Adrenal gland (tissue), 12 donors: ENCODE data around the gene PCDHB2. TPM values are rescaled to one million over a fixed set of nuclear protein-coding genes. Genes with fewer than 3 reads are reported as not detected.
"Not testable (repeated sequence)": the region's sequence is repeated elsewhere in the genome, so short reads cannot be mapped to it uniquely, and the experiment has no call there.

Experiments used
- DNase-seq, 7 donors: peaks; one replicate each; pipeline ENCODE4 v3.0.0-alpha.2; 2019 to 2020
- H3K27ac ChIP-seq, 5 donors: fragments of 200-600 bp; sonication (generic) in 4 of 5; 1 replicate in 3 of 5; 2 replicates in 2 of 5; pipeline versions ENCODE4 v1.5.1 to v1.8.0; 2016 to 2020; ENCODE audit warnings: mild to moderate bottlenecking in 1 of 5
- H3K27me3 ChIP-seq: fragments of 200-600 bp; 2 replicates; pipeline ENCODE4 v1.8.0; 2021
- H3K36me3 ChIP-seq, 2 donors: fragments of 200-600 bp; replicated peaks in 1 of 2; 1 replicate in 1 of 2; 2 replicates in 1 of 2; pipeline versions ENCODE4 v1.5.1 to v1.8.0; 2018 to 2022
- H3K4me1 ChIP-seq, 2 donors: fragments of 200-600 bp; replicated peaks in 1 of 2; 1 replicate in 1 of 2; 2 replicates in 1 of 2; pipeline versions ENCODE4 v1.5.1 to v1.8.0; 2018 to 2021
- H3K4me3 ChIP-seq, 4 donors: fragments of 200-600 bp; sonication (generic) in 3 of 4; one replicate each; pipeline ENCODE4 v1.5.1; 2016 to 2018
- H3K9me3 ChIP-seq, 3 donors: fragments of 200-600 bp; sonication (generic) in 1 of 3; replicated peaks in 1 of 3; 1 replicate in 2 of 3; 2 replicates in 1 of 3; pipeline versions ENCODE4 v1.5.1 to v1.8.0; 2016 to 2021
- POLR2A ChIP-seq, 2 donors: fragments of 450-650 bp; IDR thresholded peaks; one replicate each; pipeline ENCODE4 v1.6.1; 2017; ENCODE audit warnings: antibody characterized with exemption in 2 of 2, mild to moderate bottlenecking in 2 of 2, moderate library complexity in 1 of 2
- WGBS, 4 donors: extraction: QIAGEN DNeasy Blood & Tissue Kit in 2 of 4; methylation state at CpG; one replicate each; pipeline versions ENCODE4 v1.1.5 to v1.1.7; 2013 to 2017; 5-methylcytosine and 5-hydroxymethylcytosine counted together
- intact Hi-C, 2 donors: fragments of 100-400 bp; cut with DNase I; formaldehyde crosslinking; loops; one replicate each; pipeline versions ENCODE4 v1.14.1 to v1.15.0; 2022 to 2023
- polyA plus RNA-seq, 3 donors: library from polyadenylated mRNA; stranded (reverse); fragments of 200-250 nt in 2 of 3; fragments of 350-450 nt in 1 of 3; fragmentation: Illumina TruSeq in 1 of 3; extraction: RNeasy Lipid Tissue Mini Kit (QIAGEN cat#74804) in 1 of 3; gene quantifications; one replicate each; pipeline ENCODE4 v1.2.3, GENCODE V29; 2013 to 2014
- total RNA-seq, 9 donors: library from RNA; depleted of rRNA in 4 of 9; stranded (reverse); fragments of >200 nt in 4 of 9; fragments of 120-200 nt in 1 of 9; fragmentation: NEBNext Ultra II Directional in 1 of 9; extraction: Animal tissue kit (Norgen Biotek cat#: 25700) in 1 of 9; gene quantifications; one replicate each; pipeline versions ENCODE4 v1.1.0 to v1.2.4, GENCODE V29; 2013 to 2023
- TF ChIP-seq, protein P1 (sequence below), 6 experiments: fragments of 450-650 bp in 4 of 6; fragments of 200-600 bp in 2 of 6; sonication (generic) in 1 of 6; IDR thresholded peaks; 1 replicate in 5 of 6; 2 replicates in 1 of 6; pipeline versions ENCODE4 v1.5.1 to v1.8.0; 2016 to 2021; ENCODE audit warnings: antibody characterized with exemption in 6 of 6, mild to moderate bottlenecking in 2 of 6, moderate library complexity in 1 of 6
- donor health status: healthy with polysubstance abuse.
- donor health status: Bipolar disorder and iron deficiency.
- donor health status: DM: yes; HTN: yes; CAD: no.
- donor health status: DM: no; HTN: no; CAD: no.
- donor health status: DM: no; HTN: no; CAD: no.
- donor health status: DM: yes; HTN: yes; CAD: no.

PCDHB2 gene
- total and polyA plus RNA-seq, 12 donors = 0.24 to 2.8 (median 1.2) TPM

DNA sequence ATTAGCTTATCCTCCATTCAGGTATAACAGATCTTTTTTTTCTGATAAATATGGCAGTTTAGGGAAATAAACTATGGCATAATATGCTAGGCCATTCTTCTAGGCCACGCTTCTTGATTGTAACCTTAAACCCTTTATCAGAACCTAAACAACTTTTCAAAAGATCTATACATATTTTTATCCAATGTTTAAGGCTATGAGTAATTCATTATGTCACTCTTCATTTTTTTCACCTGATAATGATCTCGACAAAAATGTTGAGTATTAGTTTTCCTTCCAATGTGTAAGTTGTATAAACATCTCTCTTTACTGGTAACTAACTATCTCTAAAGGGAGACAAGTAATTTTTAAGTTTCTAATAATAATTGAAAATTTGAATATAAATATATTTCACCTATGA, 24.8 kb downstream of the PCDHB2 start:
- Histone ChIP-seq H3K4me3 (no peak overlapping the region), H3K27ac (no peak overlapping the region), H3K27me3 (peaks cover 11% of the 10 kb centered on the region), H3K9me3 (peaks cover 0 to 7% (median 4%) of the 10 kb centered on the region in 3 donors), H3K4me1 (no peaks in the 10 kb centered on the region), H3K36me3 (no peaks in the 10 kb centered on the region)
- no peak for TF ChIP-seq POLR2A (IDR thresholded peaks at IDR 0.05)
- TF ChIP-seq, protein P1, sequence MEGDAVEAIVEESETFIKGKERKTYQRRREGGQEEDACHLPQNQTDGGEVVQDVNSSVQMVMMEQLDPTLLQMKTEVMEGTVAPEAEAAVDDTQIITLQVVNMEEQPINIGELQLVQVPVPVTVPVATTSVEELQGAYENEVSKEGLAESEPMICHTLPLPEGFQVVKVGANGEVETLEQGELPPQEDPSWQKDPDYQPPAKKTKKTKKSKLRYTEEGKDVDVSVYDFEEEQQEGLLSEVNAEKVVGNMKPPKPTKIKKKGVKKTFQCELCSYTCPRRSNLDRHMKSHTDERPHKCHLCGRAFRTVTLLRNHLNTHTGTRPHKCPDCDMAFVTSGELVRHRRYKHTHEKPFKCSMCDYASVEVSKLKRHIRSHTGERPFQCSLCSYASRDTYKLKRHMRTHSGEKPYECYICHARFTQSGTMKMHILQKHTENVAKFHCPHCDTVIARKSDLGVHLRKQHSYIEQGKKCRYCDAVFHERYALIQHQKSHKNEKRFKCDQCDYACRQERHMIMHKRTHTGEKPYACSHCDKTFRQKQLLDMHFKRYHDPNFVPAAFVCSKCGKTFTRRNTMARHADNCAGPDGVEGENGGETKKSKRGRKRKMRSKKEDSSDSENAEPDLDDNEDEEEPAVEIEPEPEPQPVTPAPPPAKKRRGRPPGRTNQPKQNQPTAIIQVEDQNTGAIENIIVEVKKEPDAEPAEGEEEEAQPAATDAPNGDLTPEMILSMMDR (IDR thresholded peaks at IDR 0.05) = no peak
- whole genome bisulfite sequencing, 4 donors = 27 to 42% (median 38%) methylated on average over 2 of the region's 2 CpGs
- intact Hi-C loops = no loop called here
- no peak for DNase-seq

DNA sequence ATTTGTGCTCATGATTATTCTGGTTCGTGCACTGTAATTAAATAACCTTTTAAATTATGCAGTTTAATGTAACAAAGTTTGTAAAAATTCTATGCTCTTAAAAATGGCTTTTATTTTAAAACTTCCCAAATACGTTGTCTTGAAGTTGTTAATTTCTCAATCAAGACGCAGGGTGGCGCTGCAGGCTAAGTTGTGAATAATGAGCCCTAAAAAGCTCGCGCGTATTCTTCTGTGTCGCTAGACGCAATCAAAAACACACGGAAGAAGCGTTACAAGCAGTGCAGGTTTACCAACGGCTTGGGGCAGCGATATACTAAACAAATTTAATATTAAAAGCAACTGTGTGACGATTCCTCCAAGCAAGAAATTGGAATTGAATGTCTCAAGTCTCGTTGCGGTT, 27.1 kb downstream of the PCDHB2 start, which contains the start of gene PCDHB4:
PCDHB4 (plus strand) TSS at position 256 of the 400 bp plus-strand sequence. CDS start 181 bp downstream, outside the sequence.
- 14 to 29% (median 17%) methylated on average over 16 of the region's 16 CpGs for WGBS, 4 donors
- no peaks in the 10 kb centered on the region for H3K4me1 ChIP-seq
- H3K36me3 ChIP-seq = no peaks in the 10 kb centered on the region
- no peak for DNase-seq
- peak within 1 kb of the TSS in 1 of 4 donors; percentile 11 for H3K4me3 ChIP-seq
- H3K9me3 ChIP-seq = no peaks in the 10 kb centered on the region
- H3K27me3 ChIP-seq = peaks cover 11% of the 10 kb centered on the region
- TF ChIP-seq, protein P1 (IDR thresholded peaks at IDR 0.05) = peak in 3 of 6 experiments; percentile 12 to 17 (median 12)
- TF ChIP-seq POLR2A (IDR thresholded peaks at IDR 0.05) = no peak
- no peak within 1 kb of the TSS for H3K27ac ChIP-seq
- intact Hi-C loops = no loop called here

- Histone ChIP-seq H3K9me3 (no peaks in the 10 kb centered on the region), H3K4me1 (no peaks in the 10 kb centered on the region), H3K27me3 (peaks cover 11% of the 10 kb centered on the region), H3K36me3 (no peaks in the 10 kb centered on the region), H3K4me3 (peak overlapping the region in 1 of 4 donors; percentile 11), H3K27ac (no peak overlapping the region)
- DNase-seq = no peak
- TF ChIP-seq POLR2A (IDR thresholded peaks at IDR 0.05) = no peak
- TF ChIP-seq, protein P1 (IDR thresholded peaks at IDR 0.05) = no peak
- WGBS, 4 donors = 22 to 33% (median 32%) methylated on average over 12 of the region's 12 CpGs
- intact Hi-C loops = no loop called here
These were observed 27.6 kb downstream of the PCDHB2 start for GRCh38 chr5:141121985-141122384.

- H3K4me3 ChIP-seq, H3K4me1 ChIP-seq, H3K36me3 ChIP-seq, H3K9me3 ChIP-seq, H3K27ac ChIP-seq, intact Hi-C loops, DNase-seq: not testable (repeated sequence)
- 20 to 28% (median 28%) methylated on average over 1 to 59 of the region's 73 CpGs; no CpG with 5 or more reads in 1 of the 4 donors for WGBS, 4 donors
- H3K27me3 ChIP-seq = peaks cover 11% of the 10 kb centered on the region
These were observed 29.2 kb downstream of the PCDHB2 start for GRCh38 chr5:141123396-141124135.

GRCh38 chr5:141127305-141127704, 32.9 kb downstream of the PCDHB2 start:
- no peaks in the 10 kb centered on the region for H3K4me1 ChIP-seq
- H3K27ac ChIP-seq = no peak overlapping the region
- H3K36me3 ChIP-seq = no peaks in the 10 kb centered on the region
- intact Hi-C loops = no loop called here
- H3K4me3 ChIP-seq = no peak overlapping the region
- DNase-seq = no peak
- H3K27me3 ChIP-seq = peaks cover 2% of the 10 kb centered on the region
- TF ChIP-seq, protein P1 (IDR thresholded peaks at IDR 0.05) = no peak
- no peak for TF ChIP-seq POLR2A (IDR thresholded peaks at IDR 0.05)
- no peaks in the 10 kb centered on the region for H3K9me3 ChIP-seq
- 84 to 88% (median 87%) methylated on average over 1 of the region's 1 CpG for WGBS, 4 donors
